ELR (cell line): ENCODE measurements around the gene STON2.
"Not testable (repeated sequence)": the region's sequence is repeated elsewhere in the genome, so short reads cannot be mapped to it uniquely, and the experiment has no call there.

Source experiments
- DNase-seq: peaks from one replicate; pipeline ENCODE4 v3.0.0-alpha.2; 2015; ENCODE audit warnings: low read depth

Gene STON2

GRCh38 chr14:81400202-81400678 lies at the start of gene STON2:
Gene STON2, minus strand, starts transcription at chr14:81400324. Its CDS starts 1,942 bp downstream, at chr14:81398382.
- DNase-seq = peak; percentile 64

GRCh38 chr14:81449576-81449975 lies 49.5 kb upstream of the STON2 start:
- no peak for DNase-seq

GRCh38 chr14:81449114-81449513 lies 49.0 kb upstream of the STON2 start:
- DNase-seq = no peak

GRCh38 chr14:81447021-81447764 lies 47.1 kb upstream of the STON2 start:
- no peak for DNase-seq

- no peak for DNase-seq
Measured at GRCh38 chr14:81446279-81447007, 46.3 kb upstream of the STON2 start.

- no peak for DNase-seq
Measured at GRCh38 chr14:81441626-81442134, 41.6 kb upstream of the STON2 start.

- DNase-seq = no peak
Measured at GRCh38 chr14:81440041-81440440, 39.9 kb upstream of the STON2 start.

GRCh38 chr14:81437244-81437643 lies 37.1 kb upstream of the STON2 start:
- no peak for DNase-seq

- DNase-seq = peak; percentile 6
Measured at GRCh38 chr14:81436296-81437138, 36.4 kb upstream of the STON2 start.

GRCh38 chr14:81435391-81436295 lies 35.5 kb upstream of the STON2 start:
- peak; percentile 6 for DNase-seq

- no peak for DNase-seq
Measured at GRCh38 chr14:81435048-81435390, 34.9 kb upstream of the STON2 start.

- DNase-seq = no peak
Measured at GRCh38 chr14:81434230-81434629, 34.1 kb upstream of the STON2 start.

- no peak for DNase-seq
Measured at GRCh38 chr14:81433378-81433777, 33.3 kb upstream of the STON2 start.

GRCh38 chr14:81432219-81432661 lies 32.1 kb upstream of the STON2 start:
- DNase-seq = no peak

GRCh38 chr14:81430235-81430634 lies 30.1 kb upstream of the STON2 start:
- DNase-seq = no peak

- not testable (repeated sequence) for DNase-seq
Measured at GRCh38 chr14:81429749-81430148, 29.6 kb upstream of the STON2 start.

- no peak for DNase-seq
Measured at GRCh38 chr14:81429028-81429427, 28.9 kb upstream of the STON2 start.

GRCh38 chr14:81427348-81428058 lies 27.4 kb upstream of the STON2 start:
- no peak for DNase-seq

GRCh38 chr14:81423504-81423903 lies 23.4 kb upstream of the STON2 start:
- DNase-seq = no peak

- DNase-seq = no peak
Measured at GRCh38 chr14:81418057-81418790, 18.1 kb upstream of the STON2 start.
